ENCODE results near the gene SIPA1L3. TPM values are rescaled to one million over a fixed set of nuclear protein-coding genes. Genes with fewer than 3 reads are reported as not detected.

The SIPA1L3 gene
- total and polyA plus RNA-seq, 12 donors = 2.8 to 24.2 (median 12.3) TPM

- no peak for DNase-seq
- ATAC-seq = peak in 5 of 8 donors; percentile 31 to 64 (median 55)
- TF ChIP-seq CTCF (IDR thresholded peaks at IDR 0.05) = no peak
- Histone ChIP-seq H3K9me3 (peaks cover 0 to 6% (median 0%) of the 10 kb centered on the region in 11 donors), H3K27me3 (no peaks in the 10 kb centered on the region), H3K4me3 (no peak overlapping the region), H3K4me1 (peaks cover 4 to 30% (median 13%) of the 10 kb centered on the region in 9 donors), H3K36me3 (no peaks in the 10 kb centered on the region), H3K27ac (no peak overlapping the region)
- 45 to 48% methylated on average over 18 of the region's 18 CpGs for WGBS, 2 donors
- intact Hi-C loops (cut with DNase I) = no loop called here
Observed at GRCh38 chr19:38036707-38037611, 130.0 kb downstream of the SIPA1L3 start.

- Histone ChIP-seq H3K36me3 (no peaks in the 10 kb centered on the region), H3K9me3 (peaks cover 0 to 11% (median 0%) of the 10 kb centered on the region in 11 donors), H3K4me1 (peaks cover 4 to 23% (median 9%) of the 10 kb centered on the region in 9 donors), H3K27ac (no peak overlapping the region), H3K27me3 (no peaks in the 10 kb centered on the region), H3K4me3 (no peak overlapping the region)
- TF ChIP-seq CTCF (IDR thresholded peaks at IDR 0.05) = no peak
- DNase-seq = no peak
- 93 to 95% methylated on average over 6 of the region's 6 CpGs for WGBS, 2 donors
- no peak for ATAC-seq
- intact Hi-C loops (cut with DNase I) = no loop called here
Observed at GRCh38 chr19:38039966-38040365, 133.0 kb downstream of the SIPA1L3 start.

GRCh38 chr19:38042132-38042531 is 135.1 kb downstream of the SIPA1L3 start:
- no peaks in the 10 kb centered on the region for H3K36me3 ChIP-seq
- H3K27ac ChIP-seq = no peak overlapping the region
- DNase-seq = no peak
- no peak for TF ChIP-seq CTCF (IDR thresholded peaks at IDR 0.05)
- no peaks in the 10 kb centered on the region for H3K27me3 ChIP-seq
- ATAC-seq = no peak
- peaks cover 0 to 11% (median 0%) of the 10 kb centered on the region in 11 donors for H3K9me3 ChIP-seq
- 96 to 98% methylated on average over 2 of the region's 2 CpGs for WGBS, 2 donors
- peaks cover 0 to 9% (median 0%) of the 10 kb centered on the region in 9 donors for H3K4me1 ChIP-seq
- intact Hi-C loops (cut with DNase I) = no loop called here
- no peak overlapping the region for H3K4me3 ChIP-seq

DNA sequence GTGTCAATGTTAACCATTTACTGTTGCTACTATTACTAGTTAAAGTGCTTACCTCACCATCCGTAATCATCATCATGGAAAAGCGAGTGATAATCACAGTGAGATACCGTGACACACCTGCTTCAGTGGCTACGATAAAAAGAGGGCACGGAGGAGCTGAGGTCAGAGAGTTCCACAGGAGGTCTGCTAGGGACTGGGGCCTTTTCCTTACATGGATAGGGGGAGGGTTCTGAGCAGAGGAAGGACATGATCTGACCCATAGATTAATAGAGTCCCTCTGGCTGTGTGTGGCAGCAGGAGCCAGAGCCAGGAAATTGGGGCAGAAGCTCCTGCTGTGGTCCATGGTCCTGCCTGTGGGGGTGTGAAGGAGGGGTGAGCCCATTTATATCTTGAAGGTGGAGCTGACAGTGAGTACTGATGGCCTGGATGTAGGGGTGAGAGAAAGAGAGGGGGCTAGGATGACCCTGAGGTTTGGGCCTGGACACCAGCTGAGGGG is 136.7 kb downstream of the SIPA1L3 start:
- Histone ChIP-seq H3K4me3 (no peak overlapping the region), H3K9me3 (peaks cover 0 to 11% (median 0%) of the 10 kb centered on the region in 11 donors), H3K27me3 (no peaks in the 10 kb centered on the region), H3K36me3 (no peaks in the 10 kb centered on the region), H3K4me1 (peaks cover 0 to 12% (median 0%) of the 10 kb centered on the region in 9 donors), H3K27ac (no peak overlapping the region)
- no peak for TF ChIP-seq CTCF (IDR thresholded peaks at IDR 0.05)
- ATAC-seq (no peak), DNase-seq (no peak)
- WGBS, 2 donors = 92% methylated on average over 5 of the region's 5 CpGs
- intact Hi-C loops (cut with DNase I) = no loop called here
